ENCODE data around the gene TMEM132D. TPM values are rescaled to one million over a fixed set of nuclear protein-coding genes. Genes with fewer than 3 reads are reported as not detected.

TMEM132D gene
- total RNA-seq, 1 donor from 2014 or later: not detected

GRCh38 chr12:129635021-129635685 lies 268.7 kb downstream of the TMEM132D start:
- no peak overlapping the region for H3K4me2 ChIP-seq (ENCODE audit: low read length)

DNA sequence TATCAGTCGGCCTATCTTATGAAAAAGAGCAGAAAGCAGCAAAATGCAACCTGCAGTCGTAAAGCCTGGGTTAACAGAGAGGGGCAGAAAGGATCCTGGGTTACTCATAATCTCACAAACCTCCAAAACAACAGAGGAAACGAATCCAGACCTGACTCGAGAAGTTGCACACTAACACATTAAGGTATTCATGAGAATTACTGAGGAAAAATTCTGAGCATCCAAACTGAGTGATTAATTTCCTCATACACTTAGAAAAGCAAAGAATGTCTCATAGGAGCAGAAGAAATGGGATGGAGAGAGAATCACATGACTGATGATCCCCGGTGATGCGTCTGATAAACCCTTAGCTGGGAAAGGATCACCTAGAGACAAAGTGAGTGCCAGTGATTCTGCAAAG lies 272.5 kb downstream of the TMEM132D start:
- H3K27ac ChIP-seq (ENCODE audit: low read depth, low read length): no peak overlapping the region
- no peak for TF ChIP-seq EZH2 (IDR thresholded peaks at IDR 0.05; ENCODE audit: insufficient read depth, low read length)
- TF ChIP-seq, protein P1, sequence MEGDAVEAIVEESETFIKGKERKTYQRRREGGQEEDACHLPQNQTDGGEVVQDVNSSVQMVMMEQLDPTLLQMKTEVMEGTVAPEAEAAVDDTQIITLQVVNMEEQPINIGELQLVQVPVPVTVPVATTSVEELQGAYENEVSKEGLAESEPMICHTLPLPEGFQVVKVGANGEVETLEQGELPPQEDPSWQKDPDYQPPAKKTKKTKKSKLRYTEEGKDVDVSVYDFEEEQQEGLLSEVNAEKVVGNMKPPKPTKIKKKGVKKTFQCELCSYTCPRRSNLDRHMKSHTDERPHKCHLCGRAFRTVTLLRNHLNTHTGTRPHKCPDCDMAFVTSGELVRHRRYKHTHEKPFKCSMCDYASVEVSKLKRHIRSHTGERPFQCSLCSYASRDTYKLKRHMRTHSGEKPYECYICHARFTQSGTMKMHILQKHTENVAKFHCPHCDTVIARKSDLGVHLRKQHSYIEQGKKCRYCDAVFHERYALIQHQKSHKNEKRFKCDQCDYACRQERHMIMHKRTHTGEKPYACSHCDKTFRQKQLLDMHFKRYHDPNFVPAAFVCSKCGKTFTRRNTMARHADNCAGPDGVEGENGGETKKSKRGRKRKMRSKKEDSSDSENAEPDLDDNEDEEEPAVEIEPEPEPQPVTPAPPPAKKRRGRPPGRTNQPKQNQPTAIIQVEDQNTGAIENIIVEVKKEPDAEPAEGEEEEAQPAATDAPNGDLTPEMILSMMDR (IDR thresholded peaks at IDR 0.05; ENCODE audit: insufficient read depth, low read depth, low read length): no peak
- no peaks in the 10 kb centered on the region for H3K36me3 ChIP-seq (ENCODE audit: insufficient read depth, low read length)
- DNase-seq (ENCODE audit: low read depth) (no peak), FAIRE-seq (no peak)
- no peak overlapping the region for H3K4me3 ChIP-seq (ENCODE audit: insufficient read depth, low read depth, low read length)
- Mint-ChIP-seq H3K27me3 (ENCODE audit: low read depth, unreplicated experiment) (no peaks in the 10 kb centered on the region), H3K4me1 (ENCODE audit: low read depth, unreplicated experiment) (no peaks in the 10 kb centered on the region), H3K27ac (ENCODE audit: unreplicated experiment) (no peak overlapping the region), H3K9me3 (ENCODE audit: unreplicated experiment) (peaks cover 3% of the 10 kb centered on the region), H3K36me3 (ENCODE audit: low read depth, unreplicated experiment) (no peaks in the 10 kb centered on the region), H3K4me3 (ENCODE audit: unreplicated experiment) (no peak overlapping the region)
- H3K4me1 ChIP-seq (ENCODE audit: insufficient read depth, low read length): no peaks in the 10 kb centered on the region
- H3K4me2 ChIP-seq (ENCODE audit: low read length): no peak overlapping the region
- H4K20me1 ChIP-seq (ENCODE audit: insufficient read depth, low read length): no peaks in the 10 kb centered on the region
- no peak overlapping the region for H3K9ac ChIP-seq (ENCODE audit: low read length)
- no peak overlapping the region for H2AFZ ChIP-seq (ENCODE audit: low read depth, low read length)
- no peaks in the 10 kb centered on the region for H3K27me3 ChIP-seq (ENCODE audit: insufficient read depth, low read length)
- no peaks in the 10 kb centered on the region for H3K9me3 ChIP-seq (ENCODE audit: insufficient read depth, low read depth, low read length)
- no peaks in the 10 kb centered on the region for H3K79me2 ChIP-seq (ENCODE audit: insufficient read depth, low read length)

More at GRCh38 chr12:129635021-129635685, 268.7 kb downstream of the TMEM132D start:
- Mint-ChIP-seq H3K36me3 (ENCODE audit: low read depth, unreplicated experiment) (no peaks in the 10 kb centered on the region), H3K9me3 (ENCODE audit: unreplicated experiment) (peaks cover 13% of the 10 kb centered on the region), H3K4me3 (ENCODE audit: unreplicated experiment) (no peak overlapping the region), H3K27me3 (ENCODE audit: low read depth, unreplicated experiment) (no peaks in the 10 kb centered on the region), H3K27ac (ENCODE audit: unreplicated experiment) (no peak overlapping the region), H3K4me1 (ENCODE audit: low read depth, unreplicated experiment) (no peaks in the 10 kb centered on the region)
- TF ChIP-seq EZH2 (IDR thresholded peaks at IDR 0.05; ENCODE audit: insufficient read depth, low read length): no peak
- TF ChIP-seq, protein P1 (IDR thresholded peaks at IDR 0.05; ENCODE audit: insufficient read depth, low read depth, low read length): no peak
- Histone ChIP-seq H3K4me3 (ENCODE audit: insufficient read depth, low read depth, low read length) (no peak overlapping the region), H3K9me3 (ENCODE audit: insufficient read depth, low read depth, low read length) (no peaks in the 10 kb centered on the region), H3K27ac (ENCODE audit: low read depth, low read length) (no peak overlapping the region), H3K4me1 (ENCODE audit: insufficient read depth, low read length) (no peaks in the 10 kb centered on the region), H3K79me2 (ENCODE audit: insufficient read depth, low read length) (no peaks in the 10 kb centered on the region), H2AFZ (ENCODE audit: low read depth, low read length) (no peak overlapping the region), H3K27me3 (ENCODE audit: insufficient read depth, low read length) (no peaks in the 10 kb centered on the region), H3K36me3 (ENCODE audit: insufficient read depth, low read length) (no peaks in the 10 kb centered on the region), H4K20me1 (ENCODE audit: insufficient read depth, low read length) (no peaks in the 10 kb centered on the region), H3K9ac (ENCODE audit: low read length) (no peak overlapping the region)
- no peak for DNase-seq (ENCODE audit: low read depth)
- no peak for FAIRE-seq

DNA sequence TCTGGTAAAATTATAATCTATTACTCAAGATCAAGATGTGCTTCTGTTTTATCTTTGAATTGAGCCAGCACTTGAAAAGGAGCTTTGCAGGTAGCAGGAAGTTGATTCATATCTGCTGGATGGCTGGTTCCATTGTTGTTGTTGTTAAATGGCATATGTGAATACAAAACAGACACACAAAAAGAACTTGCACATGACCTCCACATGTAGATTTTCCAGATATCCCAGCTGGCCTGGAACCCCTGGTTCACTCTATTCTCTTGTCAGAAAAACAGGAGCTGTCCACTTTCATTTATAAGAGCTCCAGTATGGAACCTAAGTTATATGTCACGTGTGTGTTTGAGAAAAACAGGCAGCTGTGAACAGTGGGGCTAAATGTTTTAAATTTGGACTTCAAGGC lies 273.9 kb downstream of the TMEM132D start:
- Mint-ChIP-seq H3K4me1 (ENCODE audit: low read depth, unreplicated experiment) (no peaks in the 10 kb centered on the region), H3K4me3 (ENCODE audit: unreplicated experiment) (no peak overlapping the region), H3K27me3 (ENCODE audit: low read depth, unreplicated experiment) (no peaks in the 10 kb centered on the region), H3K9me3 (ENCODE audit: unreplicated experiment) (peaks cover 5% of the 10 kb centered on the region), H3K36me3 (ENCODE audit: low read depth, unreplicated experiment) (no peaks in the 10 kb centered on the region), H3K27ac (ENCODE audit: unreplicated experiment) (no peak overlapping the region)
- FAIRE-seq: no peak
- Histone ChIP-seq H3K9ac (ENCODE audit: low read length) (no peak overlapping the region), H3K36me3 (ENCODE audit: insufficient read depth, low read length) (no peaks in the 10 kb centered on the region), H3K27me3 (ENCODE audit: insufficient read depth, low read length) (no peaks in the 10 kb centered on the region), H3K9me3 (ENCODE audit: insufficient read depth, low read depth, low read length) (no peaks in the 10 kb centered on the region), H3K79me2 (ENCODE audit: insufficient read depth, low read length) (no peaks in the 10 kb centered on the region), H3K4me1 (ENCODE audit: insufficient read depth, low read length) (no peaks in the 10 kb centered on the region), H3K4me2 (ENCODE audit: low read length) (no peak overlapping the region), H3K27ac (ENCODE audit: low read depth, low read length) (no peak overlapping the region), H2AFZ (ENCODE audit: low read depth, low read length) (no peak overlapping the region), H3K4me3 (ENCODE audit: insufficient read depth, low read depth, low read length) (no peak overlapping the region), H4K20me1 (ENCODE audit: insufficient read depth, low read length) (no peaks in the 10 kb centered on the region)
- TF ChIP-seq, protein P1 (IDR thresholded peaks at IDR 0.05; ENCODE audit: insufficient read depth, low read depth, low read length): no peak
- TF ChIP-seq EZH2 (IDR thresholded peaks at IDR 0.05; ENCODE audit: insufficient read depth, low read length): no peak
- no peak for DNase-seq (ENCODE audit: low read depth)

Data from astrocyte (in vitro differentiated cells and primary cell).